Pancreas (tissue), 10 donors: ENCODE results near the gene EHBP1. TPM values are rescaled to one million over a fixed set of nuclear protein-coding genes. Genes with fewer than 3 reads are reported as not detected.

ENCODE experiments used
- ATAC-seq, 4 donors: fragments of 200-7000 bp; cut with Tn5 transposase; one replicate each; pipeline versions ENCODE4 v1.8.0 to v1.9.1; 2020; ENCODE audit warnings: mild to moderate bottlenecking in 4 of 4, moderate library complexity in 4 of 4
- DNase-seq, 6 donors: peaks; one replicate each; pipeline ENCODE4 v3.0.0-alpha.2; 2020
- FAIRE-seq: peaks from 2 replicates; lab custom pipeline; 2012; peaks lifted over from hg19 to GRCh38; lab: Jason Lieb, UNC
- H3K27ac ChIP-seq, 4 donors: fragments of 200-600 bp; sonication (generic); 1 replicate in 3 of 4; 2 replicates in 1 of 4; pipeline versions ENCODE4 v1.5.0 to v1.8.0; 2020
- H3K27me3 ChIP-seq, 4 donors: fragments of 200-600 bp; one replicate each; pipeline ENCODE4 v1.8.0; 2021
- H3K36me3 ChIP-seq, 3 donors: fragments of 200-600 bp; sonication (generic) in 1 of 3; one replicate each; pipeline versions ENCODE4 v1.5.0 to v1.8.0; 2020 to 2021
- H3K4me1 ChIP-seq, 3 donors: fragments of 200-600 bp; one replicate each; pipeline ENCODE4 v1.8.0; 2021
- H3K4me3 ChIP-seq, 4 donors: fragments of 200-600 bp; sonication (generic) in 2 of 4; one replicate each; pipeline versions ENCODE4 v1.5.0 to v1.8.0; 2020 to 2021
- H3K9me3 ChIP-seq, 4 donors: fragments of 200-600 bp; one replicate each; pipeline ENCODE4 v1.8.0; 2021
- CTCF ChIP-seq, 4 donors: fragments of 200-600 bp; sonication (generic) in 3 of 4; IDR thresholded peaks; one replicate each; pipeline versions ENCODE4 v1.5.0 to v1.8.0; 2021; ENCODE audit warnings: antibody characterized with exemption in 4 of 4
- WGBS, 2 donors: extraction: QIAGEN DNeasy Blood & Tissue Kit; methylation state at CpG; one replicate each; pipeline ENCODE4 v1.1.7; 2013; 5-methylcytosine and 5-hydroxymethylcytosine counted together
- intact Hi-C, 3 donors: fragments of 100-400 bp; cut with DNase I; formaldehyde crosslinking; loops; one replicate each; pipeline versions ENCODE4 v1.11.1 to v1.14.2; 2022
- polyA plus RNA-seq, 2 donors: library from polyadenylated mRNA; stranded (reverse); fragments of 200-250 nt; gene quantifications; one replicate each; pipeline ENCODE4 v1.2.3, GENCODE V29; 2013
- total RNA-seq, 6 donors: library from RNA; stranded (reverse); fragmentation: NEBNext Ultra II Directional in 4 of 6; extraction: Animal tissue kit (Norgen Biotek cat#: 25700) in 4 of 6; gene quantifications; one replicate each; pipeline versions ENCODE4 v1.2.1 to v1.2.4, GENCODE V29; 2021 to 2023
- donor health status: healthy with polysubstance abuse.
- donor health status: DM: no; HTN: no; CAD: no; lungs with moderate emphysema.
- donor health status: DM: no; HTN: no; CAD: no.
- donor health status: control.
- donor health status: control.
- donor health status: Bipolar disorder and iron deficiency.
- donor health status: DM: yes; HTN: yes; CAD: no.
- donor health status: DM: no; HTN: no; CAD: no.
- donor health status: DM: no; HTN: no; CAD: no.
- donor health status: DM: yes; HTN: yes; CAD: no.

EHBP1 gene
- total and polyA plus RNA-seq, 8 donors, result 7.1 to 34.6 (median 21.1) TPM

- Histone ChIP-seq H3K4me3 (no peak overlapping the region), H3K36me3 (no peaks in the 10 kb centered on the region), H3K27me3 (no peaks in the 10 kb centered on the region), H3K4me1 (peaks cover 0 to 8% (median 6%) of the 10 kb centered on the region in 3 donors), H3K9me3 (no peaks in the 10 kb centered on the region), H3K27ac (no peak overlapping the region)
- WGBS, 2 donors, result 94 to 96% methylated on average over 4 of the region's 4 CpGs
- intact Hi-C loops, result no loop called here
- DNase-seq (no peak), FAIRE-seq (no peak), ATAC-seq (no peak)
- TF ChIP-seq CTCF (IDR thresholded peaks at IDR 0.05), result no peak
Measured at GRCh38 chr2:62801110-62801509, 95.6 kb downstream of the EHBP1 start.

GRCh38 chr2:62801814-62802523 lies 96.5 kb downstream of the EHBP1 start:
- H3K4me1 ChIP-seq, result peaks cover 0 to 6% (median 4%) of the 10 kb centered on the region in 3 donors
- no peak overlapping the region for H3K4me3 ChIP-seq
- H3K9me3 ChIP-seq, result no peaks in the 10 kb centered on the region
- DNase-seq (no peak), ATAC-seq (peak; percentile 61 to 90 (median 78)), FAIRE-seq (no peak)
- no peak overlapping the region for H3K27ac ChIP-seq
- no peaks in the 10 kb centered on the region for H3K36me3 ChIP-seq
- intact Hi-C loops, result no loop called here
- H3K27me3 ChIP-seq, result no peaks in the 10 kb centered on the region
- TF ChIP-seq CTCF (IDR thresholded peaks at IDR 0.05), result no peak
- 37 to 40% methylated on average over 4 of the region's 4 CpGs for WGBS, 2 donors

GRCh38 chr2:62803961-62804360 lies 98.4 kb downstream of the EHBP1 start:
- intact Hi-C loops, result no loop called here
- FAIRE-seq (no peak), ATAC-seq (no peak), DNase-seq (no peak)
- Histone ChIP-seq H3K27ac (no peak overlapping the region), H3K27me3 (no peaks in the 10 kb centered on the region), H3K9me3 (no peaks in the 10 kb centered on the region), H3K36me3 (no peaks in the 10 kb centered on the region), H3K4me1 (no peaks in the 10 kb centered on the region), H3K4me3 (no peak overlapping the region)
- TF ChIP-seq CTCF (IDR thresholded peaks at IDR 0.05), result no peak

- no peaks in the 10 kb centered on the region for H3K36me3 ChIP-seq
- no peak for FAIRE-seq
- no peaks in the 10 kb centered on the region for H3K9me3 ChIP-seq
- H3K4me1 ChIP-seq, result no peaks in the 10 kb centered on the region
- intact Hi-C loops, result no loop called here
- no peak overlapping the region for H3K4me3 ChIP-seq
- ATAC-seq, result no peak
- no peaks in the 10 kb centered on the region for H3K27me3 ChIP-seq
- no peak overlapping the region for H3K27ac ChIP-seq
- WGBS, 2 donors, result 97 to 99% methylated on average over 7 of the region's 7 CpGs
- no peak for TF ChIP-seq CTCF (IDR thresholded peaks at IDR 0.05)
- DNase-seq, result no peak
Measured at GRCh38 chr2:62806231-62806630, 100.7 kb downstream of the EHBP1 start.

GRCh38 chr2:62808554-62808953 lies 103.0 kb downstream of the EHBP1 start:
- intact Hi-C loops, result no loop called here
- no peak for DNase-seq
- Histone ChIP-seq H3K36me3 (no peaks in the 10 kb centered on the region), H3K4me3 (no peak overlapping the region), H3K4me1 (no peaks in the 10 kb centered on the region), H3K9me3 (no peaks in the 10 kb centered on the region), H3K27me3 (no peaks in the 10 kb centered on the region), H3K27ac (no peak overlapping the region)
- ATAC-seq, result no peak
- 96 to 98% methylated on average over 2 of the region's 2 CpGs for WGBS, 2 donors
- no peak for FAIRE-seq
- no peak for TF ChIP-seq CTCF (IDR thresholded peaks at IDR 0.05)
